ENCODE data around the gene WWOX.

GRCh38 chr16:78415669-78416068 is 316.2 kb downstream of the WWOX start:
- TF ChIP-seq CTCF (IDR thresholded peaks at IDR 0.05) (no peak), POLR2A (IDR thresholded peaks at IDR 0.05) (no peak)

Measured in thyroid gland (tissue), 4 donors.